GM23338 (cell line): ENCODE data around the gene EVL. TPM values are rescaled to one million over a fixed set of nuclear protein-coding genes. Genes with fewer than 3 reads are reported as not detected.

Experiments used
- ATAC-seq: fragments of 200-7000 bp; cut with Tn5 transposase; 3 replicates; pipeline ENCODE4 v1.9.1; 2020
- DNase-seq: peaks from one replicate; pipeline ENCODE4 v3.0.0-alpha.2; 2015; ENCODE audit warnings: low spot score
- H2AFZ ChIP-seq: fragments of 200-600 bp; sonication (generic); 2 replicates; pipeline ENCODE4 v1.8.0; 2016; ENCODE audit warnings: antibody characterized with exemption, mild to moderate bottlenecking, moderate library complexity
- H3F3A ChIP-seq: fragments of 200-600 bp; sonication (generic); replicated peaks from 2 replicates; pipeline ENCODE4 v1.8.0; 2017; ENCODE audit warnings: antibody characterized with exemption, mixed run types, low read depth
- H3K27ac ChIP-seq: fragments of 200-600 bp; sonication (generic); 2 replicates; pipeline ENCODE4 v1.6.1; 2016; ENCODE audit warnings: low read depth
- H3K27me3 ChIP-seq: fragments of 200-600 bp; sonication (generic); 2 replicates; pipeline ENCODE4 v1.8.0; 2016; ENCODE audit warnings: mild to moderate bottlenecking, mixed run types, moderate library complexity; ENCODE audit not compliant: insufficient read depth
- H3K36me3 ChIP-seq: fragments of 200-600 bp; sonication (generic); 2 replicates; pipeline ENCODE4 v1.8.0; 2016; ENCODE audit warnings: mild to moderate bottlenecking; ENCODE audit not compliant: insufficient read depth
- H3K4me1 ChIP-seq: fragments of 200-600 bp; sonication (generic); 2 replicates; pipeline ENCODE4 v1.8.0; 2016; ENCODE audit warnings: mild to moderate bottlenecking, moderate library complexity; ENCODE audit not compliant: insufficient read depth
- H3K4me2 ChIP-seq: fragments of 200-600 bp; sonication (generic); 2 replicates; pipeline ENCODE4 v1.7.1; 2017; ENCODE audit warnings: mixed run types
- H3K4me3 ChIP-seq: fragments of 200-600 bp; sonication (generic); 2 replicates; pipeline ENCODE4 v1.6.1; 2016; ENCODE audit warnings: mixed run types
- H3K79me2 ChIP-seq: fragments of 200-600 bp; sonication (generic); replicated peaks from 2 replicates; pipeline ENCODE4 v1.8.0; 2017; ENCODE audit warnings: mild to moderate bottlenecking; ENCODE audit not compliant: insufficient read depth
- H3K9me2 ChIP-seq: fragments of 200-600 bp; sonication (generic); 2 replicates; pipeline ENCODE4 v1.8.0; 2017; ENCODE audit not compliant: insufficient read depth
- H4K20me1 ChIP-seq: fragments of 200-600 bp; sonication (generic); replicated peaks from 2 replicates; pipeline ENCODE4 v1.8.0; 2017; ENCODE audit warnings: mild to moderate bottlenecking; ENCODE audit not compliant: insufficient read depth
- H3K27ac Mint-ChIP-seq: 2 replicates; pipeline ENCODE4 v1.8.0; 2020; ENCODE audit warnings: inconsistent platforms, mild to moderate bottlenecking, moderate library complexity, mixed read lengths
- H3K27me3 Mint-ChIP-seq: 3 replicates; pipeline ENCODE4 v1.8.0; 2022; ENCODE audit warnings: low read depth, mild to moderate bottlenecking, moderate library complexity, mixed read lengths, inconsistent platforms; ENCODE audit not compliant: insufficient read depth, poor library complexity
- H3K36me3 Mint-ChIP-seq: 3 replicates; pipeline ENCODE4 v1.8.0; 2021; ENCODE audit warnings: low read depth, mild to moderate bottlenecking, inconsistent platforms, moderate library complexity, mixed read lengths
- H3K4me1 Mint-ChIP-seq: 3 replicates; pipeline ENCODE4 v1.8.0; 2020; ENCODE audit warnings: mild to moderate bottlenecking, inconsistent platforms, mixed read lengths
- H3K4me3 Mint-ChIP-seq: 3 replicates; pipeline ENCODE4 v1.8.0; 2021; ENCODE audit warnings: moderate library complexity, mild to moderate bottlenecking, inconsistent platforms, mixed read lengths
- H3K9me3 Mint-ChIP-seq: 3 replicates; pipeline ENCODE4 v1.8.0; 2020; ENCODE audit warnings: moderate library complexity, mild to moderate bottlenecking, inconsistent platforms, mixed read lengths
- CREB1 ChIP-seq: fragments of 250-450 bp; sonication (Bioruptor Pico); IDR thresholded peaks from 2 replicates; pipeline ENCODE4 v1.5.0; 2020; ENCODE audit warnings: low read depth, mild to moderate bottlenecking, moderate library complexity
- CTCF ChIP-seq, 2 experiments: fragments of 200-600 bp in 1 of 2; sonication (generic) in 1 of 2; conservative IDR thresholded peaks; 2 replicates each; pipeline versions ENCODE4 v1.5.1 to v1.6.1; 2016 to 2017; ENCODE audit warnings: antibody characterized with exemption in 2 of 2, low read depth in 2 of 2, mild to moderate bottlenecking in 2 of 2, moderate library complexity in 1 of 2
- ETS1 ChIP-seq: IDR thresholded peaks from 2 replicates; pipeline ENCODE4 v1.6.1; 2016; ENCODE audit warnings: antibody characterized with exemption
- EZH2 ChIP-seq: fragments of 200-600 bp; sonication (generic); IDR thresholded peaks from one replicate; pipeline ENCODE4 v1.8.0; 2017; ENCODE audit warnings: antibody characterized with exemption, mild to moderate bottlenecking, low read depth; ENCODE audit not compliant: unreplicated experiment
- EZH2phosphoT487 ChIP-seq: fragments of 200-600 bp; sonication (generic); IDR thresholded peaks from one replicate; pipeline ENCODE4 v1.8.1; 2018; ENCODE audit warnings: antibody characterized with exemption; ENCODE audit not compliant: unreplicated experiment
- JUNB ChIP-seq: IDR thresholded peaks from one replicate; pipeline ENCODE4 v1.6.1; 2016; ENCODE audit warnings: antibody characterized with exemption; ENCODE audit not compliant: unreplicated experiment
- NANOG ChIP-seq: IDR thresholded peaks from 2 replicates; pipeline ENCODE4 v1.6.1; 2016; ENCODE audit warnings: antibody characterized with exemption, borderline replicate concordance
- POLR2AphosphoS5 ChIP-seq: IDR thresholded peaks from 2 replicates; pipeline ENCODE4 v1.6.1; 2016; ENCODE audit warnings: antibody characterized with exemption, low read depth
- REST ChIP-seq: IDR thresholded peaks from one replicate; pipeline ENCODE4 v1.6.1; 2018; ENCODE audit warnings: antibody characterized with exemption; ENCODE audit not compliant: unreplicated experiment
- STAT1 ChIP-seq: IDR thresholded peaks from one replicate; pipeline ENCODE4 v1.6.1; 2016; ENCODE audit warnings: antibody characterized with exemption; ENCODE audit not compliant: unreplicated experiment
- ZNF114 ChIP-seq: fragments of 250-450 bp; sonication (Bioruptor Pico); IDR thresholded peaks from 2 replicates; pipeline ENCODE4 v1.5.0; 2020; ENCODE audit warnings: mild to moderate bottlenecking, moderate library complexity
- ZNF331 ChIP-seq: fragments of 250-450 bp; sonication (Bioruptor Pico); IDR thresholded peaks from 2 replicates; pipeline ENCODE4 v1.5.0; 2020; ENCODE audit warnings: low read depth, mild to moderate bottlenecking, moderate library complexity
- ZNF462 ChIP-seq: fragments of 250-450 bp; sonication (Bioruptor Pico); IDR thresholded peaks from 2 replicates; pipeline ENCODE4 v1.5.0; 2020; ENCODE audit warnings: mild to moderate bottlenecking, moderate library complexity
- polyA plus RNA-seq: library from polyadenylated mRNA; unstranded; fragments of >200 nt; fragmentation: Nextera tagmentation; extraction: Ambion mirVana; gene quantifications from 2 replicates; pipeline ENCODE4 v1.2.1, GENCODE V29; 2016
- total RNA-seq: library from RNA; depleted of rRNA; stranded (reverse); fragments of >200 nt; shearing (Covaris generic); gene quantifications from 2 replicates; pipeline ENCODE4 v1.2.3, GENCODE V29; 2014

EVL gene
- total and polyA plus RNA-seq, 2 experiments from 2014 or later = 28.2 to 50.5 TPM

- TF ChIP-seq ZNF114 (no peak), CREB1 (no peak), ZNF331 (CRISPR knock-in tag) (no peak), ZNF462 (CRISPR knock-in tag) (no peak), STAT1 (no peak), ETS1 (no peak), POLR2AphosphoS5 (no peak), EZH2 (no peak), CTCF (conservative IDR thresholded peaks at IDR 0.05; ENCODE audit: low read depth in 2 of 2) (no peak), JUNB (no peak), EZH2phosphoT487 (no peak), NANOG (no peak), REST (no peak)
- Histone ChIP-seq H3K9me2 (no peaks in the 10 kb centered on the region), H4K20me1 (no peaks in the 10 kb centered on the region; the same call in 1 of the 2 replicates), H3K4me1 (no peaks in the 10 kb centered on the region), H2AFZ (no peak overlapping the region), H3K27ac (no peak overlapping the region), H3F3A (no peaks in the 10 kb centered on the region), H3K79me2 (no peaks in the 10 kb centered on the region; the same call in 1 of the 2 replicates), H3K4me3 (no peak overlapping the region), H3K27me3 (no peaks in the 10 kb centered on the region), H3K36me3 (no peaks in the 10 kb centered on the region; the same call in 1 of the 2 replicates), H3K4me2 (no peak overlapping the region)
- no peak overlapping the region for H3K27ac Mint-ChIP-seq
- 0 out of 3 replicates have a peak, but pooled peaks cover 4% of the 10 kb centered on the region for H3K36me3 Mint-ChIP-seq
- H3K9me3 Mint-ChIP-seq = no peaks in the 10 kb centered on the region; the same call in 2 of the 3 replicates
- H3K4me3 Mint-ChIP-seq = no peak overlapping the region
- peaks cover 7% of the 10 kb centered on the region for H3K27me3 Mint-ChIP-seq
- no peak for DNase-seq
- ATAC-seq = no peak
- H3K4me1 Mint-ChIP-seq = peaks cover 6% of the 10 kb centered on the region; the same call in 2 of the 3 replicates
Measured at GRCh38 chr14:100085462-100085861, 20.2 kb downstream of the EVL start.
